Cerebellar cortex (tissue), 1 donor: Measurements from ENCODE around the gene HNRNPCL4.
"Not testable (repeated sequence)": the region's sequence is repeated elsewhere in the genome, so short reads cannot be mapped to it uniquely, and the experiment has no call there.

Experiments used
- DNase-seq: peaks from one replicate; pipeline ENCODE4 v3.0.0-alpha.2; 2015; ENCODE audit warnings: low spot score

HNRNPCL4 gene

DNA sequence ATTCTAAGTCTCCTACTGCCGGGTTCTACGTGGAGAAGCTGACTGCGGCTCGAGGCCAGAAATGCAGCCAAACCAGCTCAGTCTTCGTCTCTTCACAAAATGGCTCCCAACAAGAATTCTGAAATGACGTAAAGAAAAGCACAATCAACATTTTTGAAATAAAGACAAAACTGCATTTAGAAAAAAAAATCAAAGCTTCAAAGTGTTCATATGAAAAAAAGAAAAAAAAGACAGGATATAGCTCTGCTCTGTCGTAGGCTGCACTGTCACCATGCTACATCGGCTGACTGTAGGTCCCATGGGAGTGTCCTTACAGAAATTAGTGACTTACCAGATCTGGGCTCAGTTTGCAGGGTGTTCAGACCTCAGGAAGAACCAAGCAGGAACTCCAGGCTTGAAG lies at the start of gene HNRNPCL4:
Gene HNRNPCL4 (minus strand): TSS at position 101 of the 400 bp plus-strand sequence. CDS start 164 bp downstream, outside the sequence.
- not testable (repeated sequence) for DNase-seq

DNA sequence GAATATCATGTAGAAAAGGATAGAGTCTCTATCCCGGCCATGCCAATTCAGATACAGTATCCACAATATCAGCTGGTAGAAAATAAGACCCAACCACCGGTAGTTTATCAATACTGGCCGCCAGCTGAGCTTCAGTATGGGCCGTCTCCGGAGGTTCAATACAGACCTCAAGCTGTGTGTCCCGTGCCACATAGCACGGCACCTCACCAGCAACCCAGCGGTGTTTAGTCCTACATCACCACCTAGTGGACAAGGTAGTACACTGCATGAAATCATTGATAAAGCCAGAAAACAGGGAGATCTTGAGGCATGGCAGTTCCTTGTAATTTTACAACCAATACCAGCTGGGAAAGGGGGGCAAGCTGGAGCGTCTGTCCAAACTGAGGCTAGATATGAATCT lies 43.3 kb upstream of the HNRNPCL4 start:
- not testable (repeated sequence) for DNase-seq

DNA sequence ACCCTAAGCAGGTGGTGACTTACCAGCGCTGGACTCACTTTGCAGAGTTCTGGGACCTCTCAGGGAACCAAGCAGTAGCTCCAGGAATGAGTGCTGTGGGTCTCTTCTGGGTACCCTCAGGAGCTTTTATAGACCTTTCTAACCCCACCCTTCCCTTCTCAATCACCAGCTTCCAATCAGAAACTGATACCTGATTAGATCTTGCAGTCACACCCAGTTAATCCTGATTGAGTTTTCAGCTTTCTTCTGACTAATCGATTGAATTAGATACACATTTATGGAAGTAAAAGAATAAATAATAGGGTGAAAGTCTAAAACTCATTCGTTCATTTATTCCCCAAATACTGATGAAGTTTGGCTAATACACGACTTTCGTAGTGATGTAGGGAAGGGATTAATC lies 35.9 kb upstream of the HNRNPCL4 start, which contains the start of gene PRAMEF13:
Gene PRAMEF13 (minus strand): TSS at position 101 of the 400 bp plus-strand sequence. CDS start 1,820 bp downstream, outside the sequence.
- not testable (repeated sequence) for DNase-seq

DNA sequence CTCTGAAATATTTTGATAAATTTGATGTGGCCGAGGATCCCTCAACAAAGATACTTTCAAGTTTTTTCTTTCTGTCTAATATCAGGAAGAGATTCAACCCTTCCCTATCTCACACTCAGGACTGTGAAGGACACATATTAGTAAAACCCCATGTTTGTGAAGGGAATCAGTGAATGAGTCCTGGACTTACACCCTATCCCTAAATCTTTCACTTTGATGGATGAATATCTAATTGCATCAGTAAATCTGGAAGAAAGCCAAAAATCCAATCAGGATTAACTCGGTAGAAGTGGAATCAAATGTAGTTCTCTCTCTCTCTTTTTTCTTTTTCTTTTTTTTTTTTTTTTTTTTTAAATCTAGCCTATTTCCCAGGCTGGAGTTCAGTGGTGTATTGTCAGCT lies 6.1 kb upstream of the HNRNPCL4 start, which contains the start of gene PRAMEF9:
Gene PRAMEF9 (plus strand): TSS at position 301 of the 400 bp plus-strand sequence. CDS start 3,433 bp downstream, outside the sequence.
- DNase-seq: not testable (repeated sequence)

- not testable (repeated sequence) for DNase-seq
Observed at GRCh38 chr1:13155909-13156308, 9.5 kb downstream of the HNRNPCL4 start, which contains the start of gene PRAMEF26. TSS of gene PRAMEF26 (minus strand) at chr1:13156009. CDS start at chr1:13153095, 2,914 bp downstream.

GRCh38 chr1:13116754-13117153 lies 48.7 kb downstream of the HNRNPCL4 start, which contains the start of gene HNRNPCL2:
TSS of gene HNRNPCL2 (minus strand) at chr1:13116854. CDS start at chr1:13116400, 454 bp downstream.
- not testable (repeated sequence) for DNase-seq
